A549 (cell line): Measurements from ENCODE around the gene UXS1.

Source experiments
- BHLHE40 ChIP-seq: IDR thresholded peaks from 2 replicates; pipeline ENCODE4 v1.6.1; 2012; ENCODE audit warnings: low read depth, low read length, inconsistent platforms
- CHD4 ChIP-seq: fragments of 200-600 bp; sonication (generic); IDR thresholded peaks from 2 replicates; pipeline ENCODE4 v1.6.1; 2016; ENCODE audit warnings: antibody characterized with exemption, mild to moderate bottlenecking, borderline replicate concordance
- CTCF ChIP-seq: fragments of >200 bp; sonication (Bioruptor Twin); formaldehyde crosslinking; IDR thresholded peaks from 3 replicates; pipeline ENCODE4 v1.5.1; 2016
- EHF ChIP-seq: fragments of 250-450 bp; sonication (Bioruptor Pico); IDR thresholded peaks from 2 replicates; pipeline ENCODE4 v1.5.0; 2020; ENCODE audit warnings: mild to moderate bottlenecking
- MYC ChIP-seq: IDR thresholded peaks from 2 replicates; pipeline ENCODE4 v1.6.1; 2012; ENCODE audit warnings: mild to moderate bottlenecking, inconsistent platforms, low read length, improper control_type of control experiment, borderline replicate concordance
- PBX3 ChIP-seq: IDR thresholded peaks from 2 replicates; pipeline ENCODE4 v1.6.1; 2012
- POLR2A ChIP-seq: IDR thresholded peaks from 2 replicates; pipeline ENCODE4 v1.6.1; 2012; ENCODE audit warnings: mild to moderate bottlenecking, low read length

GRCh38 chr2:106165029-106165428 is 29.1 kb downstream of the UXS1 start:
- no peak for TF ChIP-seq EHF (CRISPR knock-in tag)
- TF ChIP-seq BHLHE40 = no peak
- TF ChIP-seq CTCF = no peak
- TF ChIP-seq PBX3 = no peak
- TF ChIP-seq MYC = no peak
- TF ChIP-seq CHD4 = no peak
- TF ChIP-seq POLR2A = no peak
